AG04449 (cell line): ENCODE measurements around the gene ANTXR1.

Experiments used
- CTCF ChIA-PET: fragments of 350-600 bp; formaldehyde crosslinking; extraction: SDS; loops from one replicate; lab custom pipeline; 2021; ENCODE audit warnings: antibody characterized with exemption; lab: Yijun Ruan, JAX
- POLR2A ChIA-PET: fragments of 400-600, 350-600 bp; formaldehyde crosslinking; extraction: SDS; loops from one replicate; lab custom pipeline; 2020; ENCODE audit warnings: antibody characterized with exemption, inconsistent platforms; lab: Yijun Ruan, JAX
- DNase-seq: peaks from one replicate; pipeline ENCODE4 v3.0.0-alpha.2; 2010; ENCODE audit warnings: low read depth, low spot score
- H3K4me3 ChIP-seq: 2 replicates; pipeline ENCODE4 v1.5.1; 2011; ENCODE audit warnings: low read depth, mild to moderate bottlenecking, control low read depth, low read length
- CTCF ChIP-seq: IDR thresholded peaks from one replicate; pipeline ENCODE4 v1.5.1; 2011; ENCODE audit warnings: mild to moderate bottlenecking, moderate library complexity, low read length, control low read depth, inconsistent platforms; ENCODE audit not compliant: insufficient read depth; ENCODE audit errors: missing control alignments

ANTXR1 gene

DNA sequence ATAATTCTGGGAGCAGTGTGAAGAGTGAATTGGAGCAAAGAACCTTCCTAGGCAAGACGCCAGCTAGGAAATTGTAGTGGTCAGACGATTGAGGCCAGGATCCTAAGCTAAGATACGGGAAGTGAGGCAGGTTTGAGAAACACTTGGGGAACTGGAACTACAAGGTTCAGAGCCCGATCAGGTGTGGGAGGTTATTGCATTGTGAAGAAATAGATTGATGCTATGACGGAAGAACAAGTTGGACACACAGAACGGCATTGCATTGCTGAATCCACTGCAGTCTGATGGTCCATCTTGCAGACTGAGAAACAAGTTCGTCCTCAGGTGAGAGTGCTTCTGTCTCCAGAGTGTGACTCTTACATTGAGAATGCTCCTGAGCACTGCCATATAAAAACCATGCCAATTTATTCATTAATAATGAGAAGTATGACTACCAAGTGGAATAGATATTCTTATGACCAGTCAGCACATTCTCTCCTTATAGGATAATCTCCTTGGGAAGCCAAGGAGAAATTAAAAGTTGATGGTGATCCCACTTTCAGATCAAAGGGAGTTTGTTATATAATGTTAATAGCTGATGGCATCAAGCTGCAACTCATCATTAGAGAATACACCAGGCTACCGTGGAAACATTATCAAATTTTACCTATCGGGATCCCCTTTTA, 30.9 kb downstream of the ANTXR1 start:
- TF ChIP-seq CTCF, result no peak
- DNase-seq, result no peak
- H3K4me3 ChIP-seq, result no peak overlapping the region
- CTCF ChIA-PET, result interaction anchor here (1.0 kb wide), 1 partner anchor 73 kb away, joined by 3 read pairs; no protein-coding TSS in a partner anchor
- POLR2A ChIA-PET, result no interaction called here

GRCh38 chr2:69046221-69046662, 33.3 kb downstream of the ANTXR1 start:
- no peak for TF ChIP-seq CTCF
- DNase-seq, result peak; percentile 64
- POLR2A ChIA-PET, result no interaction called here
- no peak overlapping the region for H3K4me3 ChIP-seq
- CTCF ChIA-PET, result interaction anchor here (0.6 to 1.4 kb wide), 3 partner anchors 10 to 261 kb away, joined by 3 read pairs; no protein-coding TSS in a partner anchor

GRCh38 chr2:69047625-69048145, 34.7 kb downstream of the ANTXR1 start:
- TF ChIP-seq CTCF, result no peak
- POLR2A ChIA-PET, result no interaction called here
- DNase-seq, result no peak
- CTCF ChIA-PET, result no interaction called here
- no peak overlapping the region for H3K4me3 ChIP-seq

DNA sequence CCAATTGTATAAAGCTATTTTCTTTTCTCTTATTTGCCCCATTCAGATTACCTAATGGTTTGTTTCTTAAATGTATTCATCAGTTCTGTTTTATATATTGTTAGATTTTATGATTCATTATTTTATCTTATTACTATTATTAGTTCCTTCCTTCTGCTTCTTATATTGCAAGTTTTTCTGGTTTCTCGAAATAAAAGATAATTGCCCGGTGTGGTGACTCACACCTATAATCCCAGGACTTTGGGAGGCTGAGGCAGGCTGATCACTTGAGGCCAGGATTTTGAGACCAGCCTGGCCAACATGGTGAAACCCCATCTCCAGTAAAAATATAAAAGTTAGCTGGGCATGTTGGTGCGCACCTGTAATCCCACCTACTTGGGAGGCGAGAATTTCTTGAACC, 37.8 kb downstream of the ANTXR1 start:
- CTCF ChIA-PET, result interaction anchor here (1.2 to 1.6 kb wide), 3 partner anchors 9 to 108 kb away, joined by 3 to 7 read pairs (median 5); no protein-coding TSS in a partner anchor
- POLR2A ChIA-PET, result no interaction called here
- no peak overlapping the region for H3K4me3 ChIP-seq
- no peak for DNase-seq
- TF ChIP-seq CTCF, result no peak

- CTCF ChIA-PET, result interaction anchor here (1.0 to 1.3 kb wide), 4 partner anchors 8 to 110 kb away, joined by 3 to 5 read pairs (median 4); no protein-coding TSS in a partner anchor
These were observed 40.5 kb downstream of the ANTXR1 start for GRCh38 chr2:69053416-69053965.

More at GRCh38 chr2:69053416-69053965, 40.5 kb downstream of the ANTXR1 start:
- POLR2A ChIA-PET, result no interaction called here
- no peak overlapping the region for H3K4me3 ChIP-seq
- no peak for DNase-seq
- no peak for TF ChIP-seq CTCF
